ENCODE results near the gene ELMO3. TPM values are rescaled to one million over a fixed set of nuclear protein-coding genes. Genes with fewer than 3 reads are reported as not detected.
A peak's percentile ranks its signal among the peaks of the same experiment; 100 is the strongest.

ELMO3 gene
- total RNA-seq, 2 donors from 2014 or later, result 24.1 to 40.5 TPM

DNA sequence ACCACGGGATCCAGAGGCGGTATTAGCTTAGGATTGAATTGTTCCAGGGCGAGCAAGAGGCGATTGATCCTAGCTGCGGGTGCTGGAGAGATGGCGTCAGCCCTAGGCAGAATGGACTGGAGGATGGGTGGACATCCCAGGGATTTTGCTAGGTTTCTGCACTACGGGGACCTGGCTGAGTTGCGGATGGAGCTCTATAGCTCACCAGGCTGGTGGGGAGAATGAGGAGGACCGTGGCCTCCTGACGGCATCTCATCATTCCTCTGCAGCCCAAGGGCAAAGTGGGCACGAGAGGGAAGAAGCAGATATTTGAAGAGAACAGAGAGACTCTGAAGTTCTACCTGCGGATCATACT is 28.6 kb downstream of the ELMO3 start:
- ATAC-seq (no peak), DNase-seq (no peak)
- TF ChIP-seq POLR2A (IDR thresholded peaks at IDR 0.05) (no peak), CTCF (IDR thresholded peaks at IDR 0.05) (no peak)
- peak overlapping the region; percentile 35 to 81 (median 62) for H3K27ac ChIP-seq
- 7 to 14% methylated on average over 8 to 12 of the region's 12 CpGs for WGBS, 2 donors
- no peaks in the 10 kb centered on the region for H3K9me3 ChIP-seq
- peaks cover 25% of the 10 kb centered on the region for H3K4me1 ChIP-seq
- intact Hi-C loops (cut with DNase I), result no loop called here
- H3K4me3 ChIP-seq, result peak overlapping the region; percentile 47 to 91
- peaks cover 0 to 14% of the 10 kb centered on the region in 2 donors for H3K36me3 ChIP-seq (replicated peaks in 1 of 2; ENCODE audit: insufficient read depth in 1 of 2, low read depth in 2 of 2)
- no peaks in the 10 kb centered on the region for H3K27me3 ChIP-seq

DNA sequence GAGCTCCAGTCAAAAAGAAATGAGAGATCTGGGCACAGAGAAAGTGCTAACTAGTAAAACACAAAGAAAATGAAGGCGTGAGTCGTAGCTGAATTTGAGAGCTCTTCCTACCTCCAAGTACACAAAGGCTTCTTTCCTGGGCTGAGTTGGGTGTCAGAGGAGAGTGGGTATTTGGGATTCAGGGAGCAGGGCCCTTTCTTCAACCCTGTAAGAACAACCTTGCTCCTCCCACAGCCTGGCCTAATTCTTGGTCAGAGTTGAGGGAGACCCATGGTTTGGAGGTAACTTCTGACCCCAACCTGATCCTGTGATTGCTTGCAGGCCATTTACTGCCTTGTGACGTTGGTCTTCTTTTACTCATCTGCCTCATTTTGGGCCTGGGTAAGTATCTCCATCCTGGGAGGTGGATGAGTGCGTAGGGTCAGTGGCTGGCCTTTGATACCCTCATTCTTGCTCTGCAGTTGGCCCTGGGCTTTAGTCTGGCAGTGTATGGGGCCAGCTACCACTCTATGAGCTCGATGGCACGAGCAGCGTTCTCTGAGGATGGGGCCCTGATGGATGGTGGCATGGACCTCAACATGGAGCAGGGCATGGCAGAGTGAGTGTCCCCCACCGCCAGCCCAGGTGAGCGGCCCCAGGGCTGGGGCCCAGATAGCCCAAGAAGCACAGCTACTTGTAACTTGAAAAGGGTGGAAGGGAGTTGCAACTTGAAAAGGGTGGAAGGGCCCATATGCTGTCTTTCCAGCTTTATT is 29.3 kb downstream of the ELMO3 start:
- 69 to 77% methylated on average over 3 to 9 of the region's 9 CpGs for WGBS, 2 donors

GRCh38 chr16:67228905-67229304 is 30.0 kb downstream of the ELMO3 start:
- Histone ChIP-seq H3K36me3 (replicated peaks in 1 of 2; ENCODE audit: insufficient read depth in 1 of 2, low read depth in 2 of 2) (peaks cover 0 to 14% of the 10 kb centered on the region in 2 donors), H3K4me1 (peaks cover 25% of the 10 kb centered on the region), H3K9me3 (no peaks in the 10 kb centered on the region), H3K27ac (no peak overlapping the region), H3K27me3 (no peaks in the 10 kb centered on the region), H3K4me3 (no peak overlapping the region)
- TF ChIP-seq POLR2A (IDR thresholded peaks at IDR 0.05) (no peak), CTCF (IDR thresholded peaks at IDR 0.05) (no peak)
- intact Hi-C loops (cut with DNase I), result no loop called here
- WGBS, 2 donors, result 80 to 81% methylated on average over 7 to 9 of the region's 9 CpGs
- DNase-seq, result no peak
- ATAC-seq, result no peak

More for the DNA sequence above, 29.3 kb downstream of the ELMO3 start:
- H3K27ac ChIP-seq, result no peak overlapping the region
- DNase-seq (no peak), ATAC-seq (no peak)
- H3K9me3 ChIP-seq, result no peaks in the 10 kb centered on the region
- H3K27me3 ChIP-seq, result no peaks in the 10 kb centered on the region
- H3K4me1 ChIP-seq, result peaks cover 25% of the 10 kb centered on the region
- intact Hi-C loops (cut with DNase I), result no loop called here
- peaks cover 0 to 14% of the 10 kb centered on the region in 2 donors for H3K36me3 ChIP-seq (replicated peaks in 1 of 2; ENCODE audit: insufficient read depth in 1 of 2, low read depth in 2 of 2)
- no peak for TF ChIP-seq CTCF (IDR thresholded peaks at IDR 0.05)
- no peak for TF ChIP-seq POLR2A (IDR thresholded peaks at IDR 0.05)
- no peak overlapping the region for H3K4me3 ChIP-seq

DNA sequence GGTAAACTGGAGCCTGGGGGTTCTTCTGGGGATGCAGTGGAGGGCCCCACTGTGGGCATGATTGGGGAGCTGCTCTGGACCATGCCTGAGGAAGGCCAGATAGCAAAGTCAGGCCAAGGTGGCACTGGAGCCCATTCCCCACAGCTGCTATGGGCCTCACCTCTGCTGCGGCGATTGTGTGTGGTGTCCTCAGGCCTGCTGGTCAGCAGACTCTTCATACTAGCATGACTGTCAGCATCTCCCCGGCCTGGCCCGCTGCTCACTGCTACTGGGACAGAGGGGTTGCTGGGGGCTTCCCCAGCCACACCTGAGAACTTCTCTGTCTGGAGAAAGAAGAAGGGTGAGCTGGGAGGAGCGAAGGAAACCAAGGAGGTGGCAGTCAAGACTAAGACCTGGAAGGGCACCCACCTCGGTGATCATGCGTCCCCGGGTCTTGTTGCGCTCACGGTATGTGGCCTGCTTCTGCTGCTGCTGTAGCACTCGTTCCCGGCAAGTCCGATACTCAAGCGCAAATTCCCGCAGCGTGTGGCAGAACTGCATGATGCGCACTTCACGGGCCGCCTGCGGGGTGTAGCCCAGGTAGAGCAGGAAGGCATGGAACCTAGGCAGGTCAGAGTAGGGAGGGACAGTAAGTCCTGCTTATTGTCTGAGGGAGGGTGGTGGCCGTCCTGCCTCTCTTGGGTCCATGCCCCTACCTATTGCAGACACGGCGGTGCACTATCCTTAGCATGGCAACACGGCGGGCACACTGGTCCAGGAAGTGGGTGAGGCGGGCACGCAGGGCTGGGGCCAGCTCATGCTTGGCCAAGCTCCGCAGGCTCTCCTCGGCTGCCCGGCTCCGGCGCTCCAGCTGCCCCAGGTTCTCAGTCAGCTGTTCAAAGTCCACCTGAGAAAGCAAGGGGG is 31.2 kb downstream of the ELMO3 start:
- 91% methylated on average over 20 to 31 of the region's 32 CpGs for WGBS, 2 donors
- no peak overlapping the region for H3K4me3 ChIP-seq
- ATAC-seq (no peak), DNase-seq (no peak)
- H3K4me1 ChIP-seq, result peaks cover 25% of the 10 kb centered on the region
- TF ChIP-seq POLR2A (IDR thresholded peaks at IDR 0.05) (no peak), CTCF (IDR thresholded peaks at IDR 0.05) (no peak)
- intact Hi-C loops (cut with DNase I), result no loop called here
- no peak overlapping the region for H3K27ac ChIP-seq
- H3K9me3 ChIP-seq, result no peaks in the 10 kb centered on the region
- H3K36me3 ChIP-seq (replicated peaks in 1 of 2; ENCODE audit: insufficient read depth in 1 of 2, low read depth in 2 of 2), result peaks cover 0 to 15% of the 10 kb centered on the region in 2 donors
- H3K27me3 ChIP-seq, result no peaks in the 10 kb centered on the region
